ENCODE data around the gene COL9A2.

Gene COL9A2

DNA sequence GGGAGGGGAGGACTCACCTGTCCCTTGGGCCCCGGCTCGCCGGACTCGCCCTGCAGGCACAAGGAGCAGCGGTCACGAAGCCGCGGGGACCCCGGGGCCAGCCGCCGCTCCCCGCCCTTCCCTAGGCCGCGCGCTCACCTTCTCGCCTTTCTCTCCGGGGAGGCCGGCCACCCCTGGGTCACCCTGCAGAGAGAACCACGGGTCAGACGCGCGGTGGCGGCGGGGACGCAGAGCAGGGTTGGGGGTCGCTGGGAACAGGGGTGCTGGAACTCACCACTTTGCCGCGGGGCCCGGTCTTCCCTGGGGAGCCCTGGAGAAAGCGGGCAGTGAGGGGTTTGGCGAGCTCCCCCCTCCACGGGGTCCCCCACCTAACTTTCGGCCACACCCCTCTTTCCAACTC is 13.3 kb downstream of the COL9A2 start (continued):
- TF ChIP-seq, protein P1, sequence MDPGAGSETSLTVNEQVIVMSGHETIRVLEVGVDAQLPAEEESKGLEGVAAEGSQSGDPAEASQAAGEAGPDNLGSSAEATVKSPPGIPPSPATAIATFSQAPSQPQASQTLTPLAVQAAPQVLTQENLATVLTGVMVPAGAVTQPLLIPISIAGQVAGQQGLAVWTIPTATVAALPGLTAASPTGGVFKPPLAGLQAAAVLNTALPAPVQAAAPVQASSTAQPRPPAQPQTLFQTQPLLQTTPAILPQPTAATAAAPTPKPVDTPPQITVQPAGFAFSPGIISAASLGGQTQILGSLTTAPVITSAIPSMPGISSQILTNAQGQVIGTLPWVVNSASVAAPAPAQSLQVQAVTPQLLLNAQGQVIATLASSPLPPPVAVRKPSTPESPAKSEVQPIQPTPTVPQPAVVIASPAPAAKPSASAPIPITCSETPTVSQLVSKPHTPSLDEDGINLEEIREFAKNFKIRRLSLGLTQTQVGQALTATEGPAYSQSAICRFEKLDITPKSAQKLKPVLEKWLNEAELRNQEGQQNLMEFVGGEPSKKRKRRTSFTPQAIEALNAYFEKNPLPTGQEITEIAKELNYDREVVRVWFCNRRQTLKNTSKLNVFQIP (CRISPR knock-in tag; IDR thresholded peaks at IDR 0.05; ENCODE audit: borderline replicate concordance, low read depth): no peak
- TF ChIP-seq PPARA (CRISPR knock-in tag; IDR thresholded peaks at IDR 0.05; ENCODE audit: borderline replicate concordance) (no peak), RARB (CRISPR knock-in tag; IDR thresholded peaks at IDR 0.05) (no peak)

DNA sequence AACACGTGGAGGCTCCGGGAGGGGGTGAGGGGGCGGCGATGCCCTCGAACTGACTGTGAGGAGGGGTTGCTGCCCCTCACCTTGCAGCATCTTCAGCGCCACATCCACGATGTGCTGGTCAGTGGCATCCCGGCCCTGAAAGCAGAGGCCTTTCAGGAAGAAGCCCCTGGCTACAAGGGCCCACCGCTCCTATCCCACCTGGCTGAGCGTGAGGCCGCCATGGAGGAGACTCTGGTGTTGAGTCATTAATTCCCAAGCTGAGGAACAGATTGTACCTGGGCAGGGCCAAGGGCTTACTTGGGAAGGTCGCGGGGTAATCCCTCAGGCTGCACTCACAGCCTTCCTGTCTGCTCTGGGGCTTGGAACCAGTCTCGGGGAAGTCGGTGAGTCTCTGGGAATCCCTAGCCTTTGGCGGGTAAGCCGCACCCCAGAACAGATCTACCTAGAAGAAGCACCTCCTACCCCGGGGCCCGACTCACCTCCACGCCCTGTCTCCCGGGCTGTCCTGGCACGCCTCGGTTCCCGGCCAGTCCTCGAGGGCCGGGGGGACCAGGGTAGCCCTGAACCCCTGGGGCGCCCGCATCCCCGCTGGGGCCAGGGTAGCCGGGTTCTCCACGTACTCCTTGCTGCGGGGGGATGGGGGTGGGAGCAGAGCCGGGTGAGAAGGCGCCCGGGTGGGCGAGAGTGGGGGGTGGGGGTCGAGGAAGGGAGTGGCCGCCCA is 13.9 kb downstream of the COL9A2 start:
- TF ChIP-seq ZNF565 (CRISPR knock-in tag; conservative IDR thresholded peaks at IDR 0.05; ENCODE audit: low read depth): no peak
- no peak for TF ChIP-seq ZC3H10 (CRISPR knock-in tag; IDR thresholded peaks at IDR 0.05)
- TF ChIP-seq CSRNP3 (CRISPR knock-in tag; IDR thresholded peaks at IDR 0.05): no peak
- TF ChIP-seq SNAI2 (CRISPR knock-in tag; IDR thresholded peaks at IDR 0.05): no peak
- TF ChIP-seq ZFP3 (CRISPR knock-in tag; IDR thresholded peaks at IDR 0.05): no peak
- no peak for TF ChIP-seq ZNF70 (CRISPR knock-in tag; IDR thresholded peaks at IDR 0.05)
- no peak for TF ChIP-seq TOX (CRISPR knock-in tag; IDR thresholded peaks at IDR 0.05; ENCODE audit: borderline replicate concordance)
- TF ChIP-seq CSDC2 (CRISPR knock-in tag; IDR thresholded peaks at IDR 0.05): no peak
- TF ChIP-seq, protein P2, sequence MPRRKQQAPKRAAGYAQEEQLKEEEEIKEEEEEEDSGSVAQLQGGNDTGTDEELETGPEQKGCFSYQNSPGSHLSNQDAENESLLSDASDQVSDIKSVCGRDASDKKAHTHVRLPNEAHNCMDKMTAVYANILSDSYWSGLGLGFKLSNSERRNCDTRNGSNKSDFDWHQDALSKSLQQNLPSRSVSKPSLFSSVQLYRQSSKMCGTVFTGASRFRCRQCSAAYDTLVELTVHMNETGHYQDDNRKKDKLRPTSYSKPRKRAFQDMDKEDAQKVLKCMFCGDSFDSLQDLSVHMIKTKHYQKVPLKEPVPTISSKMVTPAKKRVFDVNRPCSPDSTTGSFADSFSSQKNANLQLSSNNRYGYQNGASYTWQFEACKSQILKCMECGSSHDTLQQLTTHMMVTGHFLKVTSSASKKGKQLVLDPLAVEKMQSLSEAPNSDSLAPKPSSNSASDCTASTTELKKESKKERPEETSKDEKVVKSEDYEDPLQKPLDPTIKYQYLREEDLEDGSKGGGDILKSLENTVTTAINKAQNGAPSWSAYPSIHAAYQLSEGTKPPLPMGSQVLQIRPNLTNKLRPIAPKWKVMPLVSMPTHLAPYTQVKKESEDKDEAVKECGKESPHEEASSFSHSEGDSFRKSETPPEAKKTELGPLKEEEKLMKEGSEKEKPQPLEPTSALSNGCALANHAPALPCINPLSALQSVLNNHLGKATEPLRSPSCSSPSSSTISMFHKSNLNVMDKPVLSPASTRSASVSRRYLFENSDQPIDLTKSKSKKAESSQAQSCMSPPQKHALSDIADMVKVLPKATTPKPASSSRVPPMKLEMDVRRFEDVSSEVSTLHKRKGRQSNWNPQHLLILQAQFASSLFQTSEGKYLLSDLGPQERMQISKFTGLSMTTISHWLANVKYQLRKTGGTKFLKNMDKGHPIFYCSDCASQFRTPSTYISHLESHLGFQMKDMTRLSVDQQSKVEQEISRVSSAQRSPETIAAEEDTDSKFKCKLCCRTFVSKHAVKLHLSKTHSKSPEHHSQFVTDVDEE (CRISPR knock-in tag; IDR thresholded peaks at IDR 0.05): no peak
- no peak for TF ChIP-seq ESRRG (CRISPR knock-in tag; IDR thresholded peaks at IDR 0.05)
- TF ChIP-seq GLIS3 (CRISPR knock-in tag; IDR thresholded peaks at IDR 0.05): no peak
- TF ChIP-seq ISL1 (CRISPR knock-in tag; IDR thresholded peaks at IDR 0.05): no peak
- no peak for TF ChIP-seq BACH2 (CRISPR knock-in tag; IDR thresholded peaks at IDR 0.05; ENCODE audit: borderline replicate concordance)
- no peak for TF ChIP-seq ZNF8 (CRISPR knock-in tag; IDR thresholded peaks at IDR 0.05)
- TF ChIP-seq ZFP30 (CRISPR knock-in tag; IDR thresholded peaks at IDR 0.05): no peak
- no peak for TF ChIP-seq CREB5 (CRISPR knock-in tag; IDR thresholded peaks at IDR 0.05; ENCODE audit: low read depth)
- ATAC-seq: no peak

DNA sequence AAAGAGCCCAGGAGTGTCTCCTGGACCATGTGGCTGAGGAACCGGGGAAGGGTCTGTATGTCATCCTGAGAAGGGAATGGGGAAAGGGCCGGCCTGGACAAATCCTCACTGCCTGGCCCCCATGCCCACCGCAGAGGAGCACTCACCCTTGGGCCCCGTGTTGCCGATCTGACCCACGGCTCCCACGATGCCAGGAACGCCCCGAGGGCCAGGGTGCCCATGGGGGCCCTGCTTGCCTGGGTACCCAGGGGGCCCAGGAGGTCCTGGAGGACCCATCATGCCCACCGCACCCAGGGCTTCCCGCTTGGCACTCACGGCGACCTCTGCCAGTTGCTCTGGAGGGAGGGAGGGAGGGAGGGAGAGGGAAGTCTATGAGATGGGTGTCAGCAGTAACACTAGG is 14.6 kb downstream of the COL9A2 start:
- ATAC-seq: no peak

DNA sequence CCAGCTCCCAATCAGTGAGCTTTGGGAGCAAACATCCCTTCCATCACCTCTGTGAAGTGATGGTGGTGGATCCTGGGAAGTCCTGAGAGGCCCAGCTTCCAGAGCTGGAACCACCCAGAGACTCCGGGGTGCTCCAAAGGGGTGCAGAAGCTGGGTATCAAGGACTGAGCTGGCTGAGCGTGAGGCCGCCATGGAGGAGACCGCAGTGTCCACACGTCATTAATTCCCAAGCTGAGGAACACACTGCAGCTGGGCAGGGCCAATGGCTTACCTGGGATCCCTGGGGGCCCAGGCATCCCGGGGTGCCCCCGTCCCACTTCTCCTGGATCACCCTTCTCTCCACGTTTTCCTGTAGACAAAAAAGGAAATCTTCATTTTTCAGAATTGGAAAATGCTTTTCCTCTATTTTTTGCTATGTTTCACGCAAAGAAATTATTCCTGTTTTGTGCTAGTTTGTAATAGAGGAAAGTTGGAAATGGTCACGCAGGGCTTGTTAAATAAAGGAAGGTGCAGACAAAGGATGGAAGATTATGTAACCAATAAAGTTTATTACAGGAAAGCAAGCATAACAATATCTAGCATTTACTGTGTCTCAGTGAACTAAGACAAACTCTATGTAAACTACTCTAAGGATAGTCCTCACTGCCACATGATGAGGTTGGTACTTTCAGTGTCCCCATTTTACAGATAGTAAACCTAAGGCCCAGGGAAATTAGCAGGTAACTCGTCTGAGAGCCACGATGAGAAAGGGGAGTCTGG is 15.4 kb downstream of the COL9A2 start:
- no peak for ATAC-seq
- TF ChIP-seq ESRRG (CRISPR knock-in tag; IDR thresholded peaks at IDR 0.05): no peak
- no peak for TF ChIP-seq ZNF8 (CRISPR knock-in tag; IDR thresholded peaks at IDR 0.05)
- TF ChIP-seq, protein P1 (CRISPR knock-in tag; IDR thresholded peaks at IDR 0.05; ENCODE audit: borderline replicate concordance, low read depth): no peak
- no peak for TF ChIP-seq ARNTL (CRISPR knock-in tag; IDR thresholded peaks at IDR 0.05; ENCODE audit: borderline replicate concordance, low read depth)
- no peak for TF ChIP-seq PPARA (CRISPR knock-in tag; IDR thresholded peaks at IDR 0.05; ENCODE audit: borderline replicate concordance)
- no peak for TF ChIP-seq TCF4 (CRISPR knock-in tag; IDR thresholded peaks at IDR 0.05; ENCODE audit: borderline replicate concordance)
- TF ChIP-seq BACH2 (CRISPR knock-in tag; IDR thresholded peaks at IDR 0.05; ENCODE audit: borderline replicate concordance): no peak
- no peak for TF ChIP-seq ZNF565 (CRISPR knock-in tag; conservative IDR thresholded peaks at IDR 0.05; ENCODE audit: low read depth)
- TF ChIP-seq CSDC2 (CRISPR knock-in tag; IDR thresholded peaks at IDR 0.05): no peak
- no peak for TF ChIP-seq ZNF70 (CRISPR knock-in tag; IDR thresholded peaks at IDR 0.05)
- TF ChIP-seq SNAI2 (CRISPR knock-in tag; IDR thresholded peaks at IDR 0.05): no peak
- no peak for TF ChIP-seq ZFP30 (CRISPR knock-in tag; IDR thresholded peaks at IDR 0.05)
- TF ChIP-seq, protein P2 (CRISPR knock-in tag; IDR thresholded peaks at IDR 0.05): no peak

More for the DNA sequence above, 14.6 kb downstream of the COL9A2 start:
- TF ChIP-seq ZFP30 (CRISPR knock-in tag; IDR thresholded peaks at IDR 0.05): no peak

All from SK-N-SH treated with all-trans-retinoic acid at 6 μM for 48 hours (cell line).